HG03442 (cell line): ENCODE results near the gene GCNT2.
"Not testable (repeated sequence)": the region's sequence is repeated elsewhere in the genome, so short reads cannot be mapped to it uniquely, and the experiment has no call there.

ENCODE experiments used
- ATAC-seq: cut with Tn5 transposase; IDR thresholded peaks from one replicate; pipeline ENCODE4 v1.9.1; 2021; ENCODE audit warnings: mild to moderate bottlenecking, moderate library complexity; ENCODE audit not compliant: unreplicated experiment

The GCNT2 gene

DNA sequence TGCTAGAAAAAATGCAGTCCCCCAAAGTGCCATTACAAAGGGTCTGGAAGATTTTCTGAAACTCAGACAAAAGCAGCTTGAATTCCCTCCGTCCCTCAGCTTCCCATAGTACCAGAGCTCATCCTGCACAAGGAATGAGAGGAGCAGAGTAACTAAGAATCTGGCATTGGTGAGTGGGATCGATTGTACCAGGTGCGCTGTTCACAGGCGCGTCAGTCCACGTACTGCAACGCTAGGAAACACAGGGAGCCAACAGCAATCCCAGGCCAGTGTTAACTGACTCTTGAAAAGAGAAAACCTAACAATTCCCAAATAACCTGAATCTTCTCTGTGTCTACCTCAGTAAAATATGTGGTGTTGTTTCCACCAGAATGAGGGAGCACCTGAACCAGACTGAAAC is 77.9 kb downstream of the GCNT2 start:
- ATAC-seq = no peak

DNA sequence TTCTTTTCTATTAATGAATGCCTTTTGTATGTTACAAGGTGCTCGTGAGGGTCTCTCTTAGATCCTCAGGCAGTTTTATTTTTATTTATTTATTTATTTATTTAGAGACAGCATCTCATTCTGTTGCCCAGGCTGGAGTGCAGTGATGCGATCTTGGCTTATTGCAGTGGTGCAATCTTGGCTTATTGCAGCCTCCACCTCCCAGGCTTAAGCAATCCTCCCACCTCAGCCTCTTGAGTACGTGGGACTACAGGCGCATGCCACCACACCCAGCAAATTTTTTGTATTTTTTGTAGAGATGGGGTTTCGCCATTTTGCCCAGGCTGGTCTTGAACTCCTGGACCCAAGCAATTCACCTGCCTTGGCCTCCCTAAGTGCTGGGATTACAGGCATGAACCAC is 79.5 kb downstream of the GCNT2 start:
- not testable (repeated sequence) for ATAC-seq

DNA sequence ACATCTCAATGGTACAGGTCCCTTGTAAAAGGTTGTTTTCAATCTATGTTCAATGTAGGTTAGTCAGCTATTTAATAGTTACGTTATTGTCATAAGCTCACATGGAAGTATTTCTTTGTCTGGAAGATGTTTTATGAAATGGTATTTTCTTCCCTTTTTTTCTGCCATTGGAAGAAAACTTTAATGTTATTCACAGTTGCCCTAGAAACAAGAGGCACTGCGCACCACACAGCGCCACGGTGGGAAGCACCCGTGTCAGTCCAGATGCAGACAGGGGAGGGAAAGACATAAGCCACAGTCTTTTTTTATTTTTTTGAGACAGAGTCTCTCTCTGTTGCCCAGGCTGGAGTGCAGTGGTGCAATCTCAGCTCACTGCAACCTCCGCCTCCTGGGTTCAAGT is 82.1 kb downstream of the GCNT2 start:
- no peak for ATAC-seq

DNA sequence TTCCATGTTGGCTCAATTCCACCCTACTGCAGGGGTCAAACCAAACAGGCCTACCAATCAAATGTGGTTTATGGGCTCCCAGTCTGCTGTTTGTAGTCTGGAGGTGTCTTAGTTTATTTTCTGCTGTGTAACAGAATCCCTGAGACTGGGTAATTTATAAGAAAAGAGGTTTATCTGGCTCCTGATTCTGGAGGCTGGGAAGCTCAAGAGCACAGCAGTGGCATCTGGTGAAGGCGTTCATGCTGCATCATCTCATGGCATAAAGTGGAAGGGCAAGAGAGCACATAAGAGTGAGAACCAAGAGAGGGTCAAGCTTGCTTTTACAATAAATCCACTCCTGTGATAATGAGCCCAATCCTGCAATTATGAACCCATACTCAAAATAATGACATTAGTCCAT is 87.9 kb downstream of the GCNT2 start:
- ATAC-seq = no peak

DNA sequence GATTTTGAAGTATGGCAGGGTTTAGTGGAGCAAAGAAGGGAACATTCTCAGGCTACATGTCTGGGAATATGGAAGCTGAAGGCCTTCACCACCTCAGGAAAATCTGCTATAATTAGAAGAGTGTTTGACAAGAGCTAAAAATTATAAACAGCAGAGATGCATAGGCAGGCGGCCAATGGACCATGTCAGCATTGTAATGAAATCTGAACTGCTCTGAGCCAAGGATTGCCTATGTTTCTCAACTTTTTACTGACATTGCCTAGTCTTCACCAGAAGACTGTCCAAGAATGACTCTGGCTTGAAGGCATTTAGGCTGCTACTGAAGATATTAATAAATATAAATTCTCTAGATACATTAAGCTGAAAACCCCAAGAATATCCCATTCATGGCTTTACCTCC is 89.1 kb downstream of the GCNT2 start:
- no peak for ATAC-seq

DNA sequence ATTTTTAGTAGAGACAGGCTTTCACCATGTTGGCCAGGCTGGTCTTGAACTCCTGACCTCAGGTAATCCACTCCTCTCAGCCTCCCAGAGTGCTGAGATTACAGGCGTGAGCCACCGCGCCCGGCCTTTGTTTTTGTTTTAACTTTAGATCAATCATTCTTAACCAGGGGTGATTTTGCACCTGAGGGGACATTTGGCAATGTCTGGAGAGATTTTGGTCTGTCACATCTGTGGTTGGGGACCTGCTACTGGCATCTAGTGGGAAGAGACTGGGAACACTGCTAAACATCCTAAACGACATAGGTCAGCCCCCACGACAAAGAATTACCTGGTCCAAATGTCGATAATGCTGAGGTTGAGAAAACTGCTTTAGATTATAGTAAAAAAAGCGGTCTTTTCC is 91.0 kb downstream of the GCNT2 start:
- no peak for ATAC-seq

DNA sequence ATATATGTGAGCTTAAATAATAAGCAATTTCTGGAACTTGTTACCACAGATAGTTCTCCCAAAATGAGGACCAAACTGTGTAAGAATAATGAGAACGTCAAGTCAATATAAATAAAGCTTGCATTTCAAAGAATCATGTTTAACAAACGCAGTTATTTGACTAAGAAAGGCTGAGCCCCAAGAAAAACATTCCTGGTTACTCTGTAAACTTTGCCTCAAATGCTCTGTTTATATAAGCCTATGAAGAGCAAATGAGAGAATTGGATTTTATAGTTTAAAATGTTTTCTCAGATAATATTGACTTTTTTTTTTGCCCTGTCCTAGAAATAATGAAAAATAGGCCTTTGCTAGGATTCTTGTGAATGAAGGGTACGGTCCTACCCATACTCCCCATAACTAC is 91.9 kb downstream of the GCNT2 start:
- ATAC-seq = no peak

DNA sequence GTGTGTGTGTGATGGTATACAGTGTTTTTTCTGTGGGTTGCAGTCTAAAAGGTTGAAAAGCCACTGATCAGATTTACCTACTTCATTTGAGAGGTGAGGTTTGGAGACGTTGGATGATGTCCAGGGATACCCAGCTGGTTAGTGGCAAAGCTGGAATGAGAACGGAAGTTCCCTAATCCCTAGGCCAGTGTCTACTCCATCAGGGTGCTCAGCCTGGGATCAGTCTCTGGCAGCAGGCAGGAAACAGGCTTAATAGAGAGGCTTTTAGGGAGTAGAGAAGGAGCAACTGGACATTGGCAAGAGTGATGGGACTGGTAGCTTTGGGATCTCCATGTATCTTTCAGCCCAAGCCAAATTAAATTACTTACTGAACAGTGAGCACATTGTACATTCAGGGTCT is 92.6 kb downstream of the GCNT2 start:
- ATAC-seq = no peak

DNA sequence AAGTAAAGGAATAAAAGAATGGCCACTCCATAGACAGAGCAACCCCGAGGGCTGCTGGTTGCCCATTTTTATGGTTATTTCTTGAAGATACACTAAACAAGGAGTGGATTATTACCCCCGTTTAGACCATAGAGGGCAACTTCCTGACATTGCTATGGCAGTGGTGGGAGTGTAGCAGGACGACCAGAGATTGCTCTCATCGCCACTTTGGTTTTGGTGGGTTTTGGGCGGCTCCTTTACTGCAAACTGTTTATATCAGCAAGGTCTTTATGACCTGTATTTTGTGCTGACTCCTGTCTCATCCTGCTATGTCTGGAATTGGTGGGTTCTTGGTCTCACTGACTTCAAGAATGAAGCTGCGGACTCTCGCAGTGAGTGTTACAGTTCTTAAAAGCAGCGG is 94.5 kb downstream of the GCNT2 start:
- no peak for ATAC-seq

DNA sequence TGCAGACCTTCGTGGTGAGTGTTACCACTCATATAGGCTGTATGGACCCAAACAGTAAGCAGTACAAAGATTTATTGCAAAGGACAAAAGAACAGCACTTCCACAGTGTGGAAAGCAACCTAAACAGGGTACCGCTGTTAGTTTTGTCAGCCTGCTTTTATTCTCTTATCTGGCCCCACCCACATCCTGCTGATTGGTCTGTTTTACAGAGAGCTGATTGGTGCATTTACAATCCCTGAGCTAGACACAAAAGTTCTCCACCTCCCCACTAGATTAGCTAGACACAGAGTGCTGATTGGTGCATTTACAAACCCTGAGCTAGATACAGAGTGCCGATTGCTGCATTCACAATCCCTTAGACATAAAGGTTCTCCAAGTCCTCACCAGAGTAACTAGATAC is 95.1 kb downstream of the GCNT2 start:
- ATAC-seq = not testable (repeated sequence)

DNA sequence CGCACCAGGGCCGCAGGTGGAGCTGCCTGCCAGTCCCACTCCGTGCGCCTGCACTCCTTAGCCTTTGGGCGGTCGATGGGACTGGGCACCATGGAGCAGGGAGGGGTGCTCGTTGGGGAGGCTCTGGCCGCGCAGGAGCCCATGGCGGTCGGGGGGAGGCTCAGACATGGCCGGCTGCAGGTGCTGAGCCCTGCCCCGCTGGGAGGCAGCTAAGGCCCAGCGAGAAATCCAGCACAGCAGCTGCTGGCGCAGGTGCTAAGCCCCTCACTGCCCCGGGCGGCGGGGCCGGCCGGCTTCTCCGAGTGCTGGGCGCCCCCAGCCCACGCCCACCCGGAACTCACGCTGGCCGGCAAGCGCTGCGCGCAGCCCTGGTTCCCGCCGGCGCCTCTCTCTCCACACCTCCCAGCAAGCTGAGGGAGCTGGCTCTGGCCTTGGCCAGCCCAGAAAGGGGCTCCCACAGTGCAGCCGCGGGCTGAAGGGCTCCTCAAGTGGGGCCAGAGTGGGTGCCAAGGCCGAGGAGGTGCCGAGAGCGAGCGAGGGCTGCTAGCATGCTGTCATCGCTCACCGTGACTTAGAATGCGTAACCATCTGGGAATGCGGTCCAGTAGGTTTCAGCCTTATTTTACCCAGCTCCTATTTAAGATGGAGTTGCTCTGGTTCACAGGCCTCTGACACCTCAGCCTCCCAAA is 96.0 kb downstream of the GCNT2 start:
- ATAC-seq = no peak

DNA sequence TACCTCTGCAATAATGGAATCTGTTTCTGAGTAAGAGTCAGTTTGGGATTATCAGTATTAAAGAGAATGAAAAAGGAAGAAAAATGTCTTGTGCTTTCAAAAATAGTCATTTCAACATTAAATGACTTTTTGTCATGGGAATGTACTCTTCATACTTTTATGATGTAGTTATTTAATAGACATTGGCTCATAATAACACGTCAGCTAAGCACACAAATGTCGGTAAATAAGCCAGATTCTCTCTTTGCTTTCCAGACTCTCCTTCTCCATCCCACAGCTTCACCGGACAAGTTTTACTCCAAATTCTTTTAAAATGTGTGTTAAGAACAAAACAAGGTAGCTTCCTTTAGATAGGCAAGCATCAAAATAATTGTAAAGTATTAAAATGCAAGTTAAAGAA is 97.3 kb downstream of the GCNT2 start:
- ATAC-seq = no peak

DNA sequence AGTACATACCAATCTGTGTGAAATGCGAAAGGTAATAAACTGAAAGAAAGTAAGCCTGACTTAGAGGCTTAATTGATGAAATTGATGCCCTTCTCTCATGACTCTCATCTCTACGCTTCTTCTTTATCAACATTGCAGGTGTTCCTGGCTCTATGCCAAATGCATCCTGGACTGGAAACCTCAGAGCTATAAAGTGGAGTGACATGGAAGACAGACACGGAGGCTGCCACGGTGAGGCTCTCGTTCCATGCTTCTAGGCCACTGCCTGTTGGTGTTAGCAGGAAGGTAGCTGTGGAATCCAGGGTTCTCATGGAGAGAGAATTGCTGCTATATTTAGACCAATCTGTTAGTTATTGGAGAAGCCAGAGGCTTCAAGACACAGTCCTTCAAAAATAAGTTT is 100.1 kb downstream of the GCNT2 start:
- ATAC-seq = no peak

DNA sequence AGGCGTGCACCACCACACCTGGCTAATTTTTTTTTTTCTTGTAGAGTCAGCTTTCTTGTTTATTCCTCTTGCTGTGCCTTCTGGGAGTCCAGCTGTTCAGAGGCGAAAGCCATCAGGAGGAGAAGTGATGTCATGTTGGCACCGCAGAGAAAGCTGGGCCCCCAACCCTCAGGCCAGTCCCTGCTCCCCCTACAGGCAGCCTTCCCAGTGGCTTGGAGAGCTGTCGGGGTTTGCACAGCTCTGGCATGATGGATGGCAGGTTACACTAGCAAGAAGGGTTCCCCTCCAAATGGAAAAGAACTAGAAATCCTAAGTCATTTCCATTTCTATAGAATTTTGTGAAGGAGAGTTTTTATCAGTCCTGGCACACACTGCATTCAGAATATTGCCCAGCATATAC is 100.7 kb downstream of the GCNT2 start:
- no peak for ATAC-seq

DNA sequence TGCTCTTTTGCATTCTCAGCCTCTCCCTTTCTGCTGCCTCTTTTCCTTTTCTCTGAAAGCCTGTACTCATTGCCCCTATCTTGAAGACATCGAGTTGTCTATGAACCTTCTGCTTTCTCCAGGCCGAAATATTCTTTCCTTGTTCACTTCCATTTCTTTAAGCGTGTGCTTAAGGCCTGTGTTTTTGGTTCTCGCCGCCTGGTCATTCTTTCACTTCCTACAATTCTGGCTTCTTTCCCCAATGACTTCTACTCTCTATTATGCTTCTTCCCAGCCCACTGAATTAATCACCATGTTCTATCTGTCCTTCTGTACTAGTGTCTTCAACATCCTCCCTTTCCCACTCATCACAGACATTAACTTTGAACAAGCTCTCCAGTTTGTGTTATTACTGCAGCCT is 103.7 kb downstream of the GCNT2 start:
- no peak for ATAC-seq

DNA sequence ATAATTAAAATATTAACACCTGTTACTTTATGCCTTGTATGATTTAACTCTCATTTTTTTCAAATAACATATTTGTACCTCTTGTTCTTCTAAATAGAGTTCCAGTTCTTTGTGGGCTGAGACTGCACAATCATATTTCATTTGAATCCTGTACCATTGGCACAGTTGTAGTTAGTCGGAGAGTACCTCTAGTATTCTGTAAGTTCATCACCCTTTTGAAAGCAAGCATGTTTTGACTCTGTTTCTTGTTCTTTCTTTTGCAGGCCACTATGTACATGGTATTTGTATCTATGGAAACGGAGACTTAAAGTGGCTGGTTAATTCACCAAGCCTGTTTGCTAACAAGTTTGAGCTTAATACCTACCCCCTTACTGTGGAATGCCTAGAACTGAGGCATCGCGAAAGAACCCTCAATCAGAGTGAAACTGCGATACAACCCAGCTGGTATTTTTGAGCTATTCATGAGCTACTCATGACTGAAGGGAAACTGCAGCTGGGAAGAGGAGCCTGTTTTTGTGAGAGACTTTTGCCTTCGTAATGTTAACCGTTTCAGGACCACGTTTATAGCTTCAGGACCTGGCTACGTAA is 105.1 kb downstream of the GCNT2 start:
- ATAC-seq = no peak

DNA sequence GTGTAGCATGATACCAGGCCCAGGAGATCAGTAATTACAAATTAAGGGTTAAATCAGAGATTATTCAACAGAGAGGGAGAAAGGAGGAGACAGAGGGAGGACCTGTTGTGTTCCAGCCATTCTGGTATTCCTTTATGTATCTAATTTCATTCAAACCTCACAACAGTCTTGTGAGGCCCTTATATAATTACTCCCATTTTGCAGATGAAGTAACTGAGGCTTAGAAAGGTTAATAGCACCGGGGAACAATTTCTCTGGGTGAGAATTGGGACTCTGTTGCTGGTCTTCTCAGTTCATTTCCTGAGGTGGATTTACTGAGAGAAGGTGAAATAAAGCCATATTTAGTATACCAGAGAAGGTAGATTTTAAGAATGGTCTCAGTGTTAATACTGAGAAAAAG is 106.6 kb downstream of the GCNT2 start:
- ATAC-seq = no peak

DNA sequence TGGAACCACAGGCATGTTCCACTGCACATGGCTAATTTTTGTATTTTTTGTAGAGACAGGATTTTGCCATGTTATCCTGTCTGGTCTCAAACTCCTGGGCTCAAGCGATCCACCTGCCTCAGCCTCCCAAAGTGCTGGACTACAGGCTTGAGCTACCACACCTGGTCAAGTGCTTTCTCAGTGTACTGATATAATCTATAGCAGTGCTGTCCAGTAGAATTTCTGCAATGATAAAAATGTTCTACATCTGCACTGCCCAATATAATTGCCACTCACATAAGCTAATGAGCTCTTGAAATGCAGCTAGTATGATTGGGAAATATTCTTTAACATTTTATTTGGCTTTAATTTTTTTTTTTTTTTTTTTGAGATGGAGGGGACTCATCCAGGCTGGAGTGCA is 109.0 kb downstream of the GCNT2 start:
- no peak for ATAC-seq

DNA sequence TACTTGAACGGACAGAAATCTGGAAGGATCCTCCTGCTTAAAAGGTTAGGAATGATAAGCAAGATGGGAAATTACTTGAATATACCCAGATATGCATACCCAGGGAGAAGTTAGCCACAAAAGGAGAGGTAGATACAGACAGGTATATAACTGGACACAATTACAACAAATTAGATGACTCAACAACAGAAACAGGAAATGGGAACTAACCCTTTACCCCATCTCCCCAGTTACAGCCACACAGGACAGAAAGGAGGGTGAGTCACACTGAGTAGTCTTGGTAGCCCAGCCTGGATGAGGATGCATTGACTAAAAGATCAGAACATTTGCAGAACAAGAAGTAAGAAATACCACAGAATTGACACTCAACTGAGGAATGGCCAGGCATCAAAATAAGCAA is 112.1 kb downstream of the GCNT2 start:
- ATAC-seq = peak; percentile 99

DNA sequence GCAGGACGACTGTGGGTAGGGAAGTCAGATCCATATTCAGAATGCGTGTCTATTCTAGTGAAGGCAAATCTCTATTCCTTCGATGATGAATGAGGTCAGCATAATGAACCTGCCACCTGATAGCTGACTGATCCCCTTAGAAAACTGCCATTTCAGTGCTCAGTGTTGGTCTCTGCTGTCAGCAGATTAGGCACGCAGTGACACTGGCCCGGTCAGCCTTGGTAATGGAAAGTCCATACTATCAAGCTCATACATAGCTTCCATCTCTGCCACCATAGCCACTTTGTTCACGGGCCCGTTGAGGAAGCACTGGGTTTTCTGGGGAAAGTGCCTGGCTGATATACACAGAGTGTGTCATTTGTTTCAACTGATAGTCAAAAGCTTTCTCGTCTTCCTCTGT is 119.3 kb downstream of the GCNT2 start:
- ATAC-seq = no peak

DNA sequence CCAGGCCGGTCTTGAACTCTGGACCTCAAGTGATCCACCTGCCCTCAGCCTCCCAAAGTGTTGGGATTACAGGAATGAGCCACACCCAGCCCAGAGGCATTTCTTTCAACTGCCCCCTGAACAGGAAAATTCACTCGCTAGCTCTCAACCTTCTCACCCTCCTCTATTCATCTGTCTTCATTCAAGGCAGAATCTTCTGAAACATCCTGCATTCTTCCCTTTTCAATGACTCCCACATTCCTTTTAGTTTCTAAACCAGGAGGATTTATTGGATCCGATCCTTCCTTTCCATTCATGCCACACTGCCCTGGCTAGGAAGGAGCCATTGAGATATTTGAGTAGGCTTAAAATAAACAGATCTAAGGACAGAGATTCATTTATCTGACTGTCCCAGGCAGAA is 120.4 kb downstream of the GCNT2 start:
- no peak for ATAC-seq

DNA sequence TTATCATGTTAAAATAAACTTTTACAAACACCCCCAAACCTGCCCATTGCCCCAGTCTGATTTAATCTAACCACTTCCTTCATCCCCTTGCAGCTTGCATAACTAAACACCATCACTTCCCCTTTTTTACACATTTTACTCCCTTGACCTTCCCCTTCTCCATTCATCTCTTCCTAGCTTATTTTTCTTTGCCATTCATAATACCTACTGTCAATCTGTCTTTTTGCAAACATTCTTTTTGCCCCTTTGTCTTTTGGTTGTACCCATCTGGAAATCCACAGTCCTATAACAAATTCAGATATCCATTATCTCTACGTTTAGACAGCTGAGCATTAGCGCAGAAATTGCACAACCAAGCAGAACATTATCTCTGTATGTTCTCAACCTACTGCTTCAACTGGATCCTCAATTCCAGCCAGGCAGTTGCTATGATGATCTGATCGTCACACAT is 122.1 kb downstream of the GCNT2 start:
- peak; percentile 80 for ATAC-seq

DNA sequence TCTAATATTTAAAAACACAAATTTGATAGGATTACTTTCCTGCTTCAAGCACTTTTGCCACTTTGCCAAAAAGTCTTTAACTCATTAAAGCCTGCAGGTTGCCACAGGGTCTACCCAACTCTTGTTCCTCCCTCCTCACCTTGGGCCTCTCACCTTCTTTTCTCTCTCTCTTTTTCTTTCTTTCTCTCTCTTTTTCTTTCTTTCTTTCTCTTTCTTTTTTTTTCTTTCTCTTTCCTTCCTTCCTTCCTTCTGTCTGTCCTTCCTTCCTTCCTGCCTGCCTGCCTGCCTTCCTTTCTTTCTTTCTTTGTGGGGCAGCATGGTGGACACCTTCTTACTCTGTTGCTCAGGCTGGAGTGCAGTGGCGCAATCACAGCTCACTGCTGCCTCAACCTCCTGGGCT is 123.1 kb downstream of the GCNT2 start:
- no peak for ATAC-seq
